ENCODE data around the gene KAT2A. TPM values are rescaled to one million over a fixed set of nuclear protein-coding genes. Genes with fewer than 3 reads are reported as not detected.
A peak's percentile ranks its signal among the peaks of the same experiment; 100 is the strongest.

KAT2A gene
- polyA plus RNA-seq, 3 donors: 1.9 to 68.7 (median 2.0) TPM

DNA sequence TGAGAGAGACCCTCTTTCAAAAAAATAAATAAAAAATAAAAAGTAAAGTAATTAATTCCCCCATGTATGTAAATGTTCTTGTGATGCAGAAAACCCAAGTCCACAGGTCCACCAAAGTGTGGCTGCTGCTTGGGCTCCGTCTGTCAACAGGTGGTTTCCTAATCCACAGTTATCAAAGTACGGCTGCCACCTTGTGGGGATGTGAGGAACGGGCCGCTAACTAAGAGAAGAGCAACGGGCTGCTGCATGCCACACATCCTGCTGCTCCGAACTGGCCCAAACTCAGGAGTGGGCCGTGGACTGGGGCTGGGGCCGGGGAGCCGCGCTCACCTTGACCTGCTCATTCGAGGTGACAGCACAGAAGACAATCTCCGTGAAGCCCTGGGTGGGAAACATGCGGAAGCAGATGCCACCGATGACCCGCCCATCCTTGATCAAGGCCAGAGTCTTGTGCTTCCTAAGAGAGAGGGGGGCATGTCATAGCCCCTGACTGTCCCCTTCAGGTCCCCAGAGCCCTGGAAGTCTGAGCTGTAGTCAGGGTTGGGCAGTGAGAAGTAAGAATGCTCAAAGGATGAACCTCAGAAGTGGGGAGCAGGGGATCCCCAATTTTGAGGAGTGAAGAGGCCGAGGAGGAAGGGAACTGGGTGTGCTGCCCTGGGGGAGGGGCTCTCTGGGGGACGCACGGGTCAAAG, 4.3 kb downstream of the KAT2A start:
- H3K79me2 ChIP-seq (ENCODE audit: insufficient read depth, low read length): no peaks in the 10 kb centered on the region
- no peak overlapping the region for H2AFZ ChIP-seq (ENCODE audit: insufficient read depth, low read depth, low read length, poor library complexity, severe bottlenecking)
- H3K36me3 Mint-ChIP-seq: peaks cover 19 to 24% of the 10 kb centered on the region in 2 donors
- TF ChIP-seq, protein P1, sequence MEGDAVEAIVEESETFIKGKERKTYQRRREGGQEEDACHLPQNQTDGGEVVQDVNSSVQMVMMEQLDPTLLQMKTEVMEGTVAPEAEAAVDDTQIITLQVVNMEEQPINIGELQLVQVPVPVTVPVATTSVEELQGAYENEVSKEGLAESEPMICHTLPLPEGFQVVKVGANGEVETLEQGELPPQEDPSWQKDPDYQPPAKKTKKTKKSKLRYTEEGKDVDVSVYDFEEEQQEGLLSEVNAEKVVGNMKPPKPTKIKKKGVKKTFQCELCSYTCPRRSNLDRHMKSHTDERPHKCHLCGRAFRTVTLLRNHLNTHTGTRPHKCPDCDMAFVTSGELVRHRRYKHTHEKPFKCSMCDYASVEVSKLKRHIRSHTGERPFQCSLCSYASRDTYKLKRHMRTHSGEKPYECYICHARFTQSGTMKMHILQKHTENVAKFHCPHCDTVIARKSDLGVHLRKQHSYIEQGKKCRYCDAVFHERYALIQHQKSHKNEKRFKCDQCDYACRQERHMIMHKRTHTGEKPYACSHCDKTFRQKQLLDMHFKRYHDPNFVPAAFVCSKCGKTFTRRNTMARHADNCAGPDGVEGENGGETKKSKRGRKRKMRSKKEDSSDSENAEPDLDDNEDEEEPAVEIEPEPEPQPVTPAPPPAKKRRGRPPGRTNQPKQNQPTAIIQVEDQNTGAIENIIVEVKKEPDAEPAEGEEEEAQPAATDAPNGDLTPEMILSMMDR (IDR thresholded peaks at IDR 0.05): peak; percentile 86
- H3K36me3 ChIP-seq (replicated peaks in 1 of 2; ENCODE audit: control insufficient read depth in 1 of 2, insufficient read depth in 2 of 2, low read length in 2 of 2): no peaks in the 10 kb centered on the region
- H3K4me3 ChIP-seq (replicated peaks in 1 of 3; ENCODE audit: low read depth in 2 of 3, low read length in 3 of 3): no peak overlapping the region
- peaks cover 34% of the 10 kb centered on the region for H3K4me1 Mint-ChIP-seq
- no peak overlapping the region for H3K4me3 Mint-ChIP-seq
- H3K9me3 ChIP-seq (replicated peaks in 1 of 2; ENCODE audit: control insufficient read depth in 1 of 2, insufficient read depth in 1 of 2, low read length in 2 of 2): no peaks in the 10 kb centered on the region
- H3K27me3 ChIP-seq (ENCODE audit: control insufficient read depth in 2 of 2, insufficient read depth in 2 of 2, low read length in 2 of 2): no peaks in the 10 kb centered on the region
- H3K27me3 Mint-ChIP-seq (ENCODE audit: low read depth in 3 of 3): no peaks in the 10 kb centered on the region
- no peaks in the 10 kb centered on the region for H4K20me1 ChIP-seq (ENCODE audit: insufficient read depth, low read length)
- peaks cover 21 to 28% of the 10 kb centered on the region in 2 donors for H3K4me1 ChIP-seq (ENCODE audit: control insufficient read depth in 1 of 2, insufficient read depth in 2 of 2, low read length in 2 of 2)
- 52% methylated on average over 17 of the region's 18 CpGs for WGBS (ENCODE audit: insufficient coverage)
- intact Hi-C loops (cut with micrococcal nuclease): loop anchor here (1.0 to 5.0 kb wide), 4 partner anchors 90 to 154 kb away; no protein-coding TSS in a partner anchor
- no peaks in the 10 kb centered on the region for H3K9me3 Mint-ChIP-seq
- H3K9ac ChIP-seq (ENCODE audit: insufficient read depth, low read length, poor library complexity, severe bottlenecking): no peak overlapping the region
- H3K27ac Mint-ChIP-seq: no peak overlapping the region
- H3K27ac ChIP-seq (ENCODE audit: low read depth in 1 of 2, low read length in 2 of 2): no peak overlapping the region
- no peak overlapping the region for H3K4me2 ChIP-seq (replicated peaks; ENCODE audit: extremely low read depth, low read length, poor library complexity, severe bottlenecking)
- DNase-seq: peak; percentile 69 to 81 (median 79)

DNA sequence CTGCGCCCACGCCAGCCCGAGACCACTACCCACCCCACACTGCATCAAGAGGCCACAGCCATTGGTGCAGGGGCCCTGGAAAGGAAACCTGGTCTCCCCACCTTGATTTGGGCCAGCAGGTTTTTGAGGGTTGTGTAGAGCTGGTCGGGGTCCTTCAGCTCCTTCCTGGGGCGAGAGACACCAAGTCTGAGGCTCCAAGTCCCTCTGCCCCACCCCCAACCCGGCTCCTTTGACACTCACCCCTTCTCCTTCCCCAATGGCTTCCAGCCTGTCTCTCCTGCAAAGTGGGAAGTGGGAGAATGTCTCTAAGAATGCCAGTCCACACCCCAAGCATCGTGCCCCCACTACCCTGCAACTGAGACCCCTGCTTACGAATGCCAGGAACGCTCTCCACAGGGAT, 7.0 kb downstream of the KAT2A start:
- Histone ChIP-seq H3K4me3 (replicated peaks in 1 of 3; ENCODE audit: low read depth in 2 of 3, low read length in 3 of 3) (no peak overlapping the region), H3K4me1 (ENCODE audit: control insufficient read depth in 1 of 2, insufficient read depth in 2 of 2, low read length in 2 of 2) (peaks cover 18 to 21% of the 10 kb centered on the region in 2 donors), H3K9me3 (replicated peaks in 1 of 2; ENCODE audit: control insufficient read depth in 1 of 2, insufficient read depth in 1 of 2, low read length in 2 of 2) (no peaks in the 10 kb centered on the region), H3K27ac (ENCODE audit: low read depth in 1 of 2, low read length in 2 of 2) (peak overlapping the region in 1 of 2 donors; percentile 85), H4K20me1 (ENCODE audit: insufficient read depth, low read length) (no peaks in the 10 kb centered on the region), H3K9ac (ENCODE audit: insufficient read depth, low read length, poor library complexity, severe bottlenecking) (no peak overlapping the region), H3K79me2 (ENCODE audit: insufficient read depth, low read length) (peaks cover 5% of the 10 kb centered on the region), H3K36me3 (replicated peaks in 1 of 2; ENCODE audit: control insufficient read depth in 1 of 2, insufficient read depth in 2 of 2, low read length in 2 of 2) (peaks cover 1 to 3% of the 10 kb centered on the region in 2 donors), H3K4me2 (replicated peaks; ENCODE audit: extremely low read depth, low read length, poor library complexity, severe bottlenecking) (no peak overlapping the region), H3K27me3 (ENCODE audit: control insufficient read depth in 2 of 2, insufficient read depth in 2 of 2, low read length in 2 of 2) (no peaks in the 10 kb centered on the region), H2AFZ (ENCODE audit: insufficient read depth, low read depth, low read length, poor library complexity, severe bottlenecking) (no peak overlapping the region)
- DNase-seq: no peak
- TF ChIP-seq, protein P1 (IDR thresholded peaks at IDR 0.05): no peak
- H3K9me3 Mint-ChIP-seq: no peaks in the 10 kb centered on the region
- H3K36me3 Mint-ChIP-seq: peaks cover 33 to 39% of the 10 kb centered on the region in 2 donors
- no CpG with 5 or more reads among the region's 9 CpGs for WGBS (ENCODE audit: insufficient coverage)
- H3K4me1 Mint-ChIP-seq: peaks cover 32% of the 10 kb centered on the region
- H3K27ac Mint-ChIP-seq: peak overlapping the region in 2 of 7 donors; percentile 42 to 43
- H3K27me3 Mint-ChIP-seq (ENCODE audit: low read depth in 3 of 3): peaks cover 0 to 1% (median 0%) of the 10 kb centered on the region in 3 donors
- intact Hi-C loops (cut with micrococcal nuclease): loop anchor here in 1 of 2 donors (5.0 kb wide), 2 partner anchors 52 to 197 kb away; partner anchors contain the start of gene ACLY
- no peak overlapping the region for H3K4me3 Mint-ChIP-seq

All from CD14-positive monocyte (primary cell).